Astrocyte (in vitro differentiated cells and primary cell): ENCODE measurements around the gene MOGAT3. TPM values are rescaled to one million over a fixed set of nuclear protein-coding genes. Genes with fewer than 3 reads are reported as not detected.

Experiments used
- DNase-seq: peaks from one replicate; pipeline ENCODE4 v3.0.0-alpha.2; 2010; ENCODE audit warnings: low read depth
- FAIRE-seq: peaks from 2 replicates; lab custom pipeline; 2011; peaks lifted over from hg19 to GRCh38; lab: Jason Lieb, UNC
- H2AFZ ChIP-seq: 2 replicates; pipeline ENCODE4 v1.6.0; 2012; ENCODE audit warnings: low read depth, low read length, inconsistent platforms
- H3K27ac ChIP-seq: 2 replicates; pipeline ENCODE4 v1.5.1; 2011; ENCODE audit warnings: low read depth, low read length, inconsistent platforms
- H3K27me3 ChIP-seq: 2 replicates; pipeline ENCODE4 v1.6.0; 2011; ENCODE audit warnings: low read length, inconsistent platforms; ENCODE audit not compliant: insufficient read depth
- H3K36me3 ChIP-seq: 2 replicates; pipeline ENCODE4 v1.5.1; 2011; ENCODE audit warnings: low read length, inconsistent platforms; ENCODE audit not compliant: insufficient read depth
- H3K4me1 ChIP-seq: 2 replicates; pipeline ENCODE4 v1.5.1; 2011; ENCODE audit warnings: low read length, inconsistent platforms; ENCODE audit not compliant: insufficient read depth
- H3K4me2 ChIP-seq: 2 replicates; pipeline ENCODE4 v1.6.0; 2012; ENCODE audit warnings: low read length, inconsistent platforms
- H3K4me3 ChIP-seq: 2 replicates; pipeline ENCODE4 v1.5.1; 2011; ENCODE audit warnings: low read depth, mild to moderate bottlenecking, low read length, inconsistent platforms; ENCODE audit not compliant: insufficient read depth
- H3K79me2 ChIP-seq: 2 replicates; pipeline ENCODE4 v1.6.0; 2012; ENCODE audit warnings: mild to moderate bottlenecking, low read length, inconsistent platforms; ENCODE audit not compliant: insufficient read depth
- H3K9ac ChIP-seq: 2 replicates; pipeline ENCODE4 v1.6.0; 2012; ENCODE audit warnings: mild to moderate bottlenecking, low read length, inconsistent platforms
- H3K9me3 ChIP-seq: 2 replicates; pipeline ENCODE4 v1.5.1; 2012; ENCODE audit warnings: low read depth, mild to moderate bottlenecking, low read length, inconsistent platforms; ENCODE audit not compliant: insufficient read depth
- H4K20me1 ChIP-seq: 2 replicates; pipeline ENCODE4 v1.6.0; 2012; ENCODE audit warnings: low read length, inconsistent platforms; ENCODE audit not compliant: insufficient read depth
- H3K27ac Mint-ChIP-seq: one replicate; pipeline ENCODE4 v1.8.0; 2021; ENCODE audit warnings: mild to moderate bottlenecking, mixed read lengths; ENCODE audit not compliant: unreplicated experiment
- H3K27me3 Mint-ChIP-seq: one replicate; pipeline ENCODE4 v1.8.0; 2021; ENCODE audit warnings: low read depth, mixed read lengths; ENCODE audit not compliant: unreplicated experiment
- H3K36me3 Mint-ChIP-seq: one replicate; pipeline ENCODE4 v1.8.0; 2021; ENCODE audit warnings: low read depth, mixed read lengths; ENCODE audit not compliant: unreplicated experiment
- H3K4me1 Mint-ChIP-seq: one replicate; pipeline ENCODE4 v1.8.0; 2021; ENCODE audit warnings: low read depth, mixed read lengths; ENCODE audit not compliant: unreplicated experiment
- H3K4me3 Mint-ChIP-seq: one replicate; pipeline ENCODE4 v1.8.0; 2021; ENCODE audit warnings: mild to moderate bottlenecking, moderate library complexity, mixed read lengths; ENCODE audit not compliant: unreplicated experiment
- H3K9me3 Mint-ChIP-seq: one replicate; pipeline ENCODE4 v1.8.0; 2021; ENCODE audit warnings: mild to moderate bottlenecking, mixed read lengths; ENCODE audit not compliant: unreplicated experiment
- CTCF ChIP-seq: IDR thresholded peaks from 2 replicates; pipeline ENCODE4 v1.5.1; 2011; ENCODE audit warnings: low read depth, mild to moderate bottlenecking, inconsistent platforms, low read length, moderate library complexity; ENCODE audit not compliant: insufficient read depth
- EZH2 ChIP-seq: IDR thresholded peaks from 2 replicates; pipeline ENCODE4 v1.6.1; 2012; ENCODE audit warnings: mild to moderate bottlenecking, low read length, inconsistent platforms; ENCODE audit not compliant: insufficient read depth
- total RNA-seq: library from RNA; stranded (reverse); gene quantifications from 2 replicates; pipeline ENCODE4 v1.2.1, GENCODE V29; 2021

Gene MOGAT3
- total RNA-seq, 1 donor from 2014 or later, result not detected

DNA sequence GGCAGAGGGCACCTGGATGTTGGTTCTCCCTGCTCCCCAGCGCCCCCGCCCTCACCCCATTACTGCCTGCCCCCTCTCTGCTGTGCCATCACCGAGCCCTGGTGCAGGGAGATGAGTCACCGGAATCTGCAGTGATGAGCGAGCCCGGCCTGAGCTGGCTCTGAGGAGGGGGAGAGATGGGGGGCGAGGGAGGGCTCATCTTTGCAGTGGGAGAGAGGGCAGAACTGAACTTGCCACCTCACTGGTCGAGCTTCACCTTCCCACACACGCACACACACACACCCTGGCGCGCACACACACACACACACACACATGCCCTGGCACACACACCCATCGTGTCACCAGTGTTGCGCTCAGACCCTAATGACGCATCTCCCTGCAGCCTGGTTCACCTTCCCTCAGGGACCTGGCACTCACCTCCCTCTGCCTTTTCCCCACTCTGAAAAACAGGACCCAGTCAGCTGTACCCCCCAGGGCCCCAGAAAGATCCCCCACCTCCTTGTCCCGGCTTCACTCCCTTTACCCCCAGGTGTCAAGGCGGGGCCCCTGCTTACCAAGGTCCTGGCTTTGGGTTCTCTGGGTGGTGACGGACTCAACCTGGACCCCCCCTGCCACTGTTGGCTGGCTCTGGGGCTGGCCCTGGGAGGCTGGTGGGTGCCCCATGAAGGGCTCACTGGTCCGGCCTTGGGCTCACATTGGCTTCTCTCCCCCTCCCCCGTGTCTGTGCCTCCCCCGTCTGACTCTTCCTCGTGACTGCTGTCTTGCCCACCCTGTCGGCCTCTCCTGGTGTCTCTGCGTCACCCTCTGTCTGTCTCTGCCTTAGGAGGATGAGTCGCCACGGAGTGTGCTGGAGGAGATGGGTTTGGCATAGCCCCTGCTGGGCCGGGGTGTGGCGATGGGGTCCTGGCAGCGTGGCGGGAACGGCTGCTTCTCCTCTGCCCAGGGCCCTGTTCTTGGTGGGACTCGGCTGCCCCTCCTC, 40.9 kb downstream of the MOGAT3 start:
- Histone ChIP-seq H3K27ac (no peak overlapping the region), H2AFZ (no peak overlapping the region), H3K4me3 (no peak overlapping the region), H3K36me3 (peaks cover 11% of the 10 kb centered on the region), H3K4me1 (peaks cover 36% of the 10 kb centered on the region), H3K9ac (no peak overlapping the region), H4K20me1 (peaks cover 64% of the 10 kb centered on the region), H3K4me2 (no peak overlapping the region), H3K27me3 (peaks cover 6% of the 10 kb centered on the region), H3K79me2 (peaks cover 19% of the 10 kb centered on the region), H3K9me3 (no peaks in the 10 kb centered on the region)
- no peaks in the 10 kb centered on the region for H3K9me3 Mint-ChIP-seq
- FAIRE-seq (no peak), DNase-seq (no peak)
- H3K27ac Mint-ChIP-seq, result peak overlapping the region; percentile 34
- H3K36me3 Mint-ChIP-seq, result peaks cover 8% of the 10 kb centered on the region
- TF ChIP-seq EZH2, result no peak
- H3K4me3 Mint-ChIP-seq, result no peak overlapping the region
- no peaks in the 10 kb centered on the region for H3K27me3 Mint-ChIP-seq
- H3K4me1 Mint-ChIP-seq, result peaks cover 28% of the 10 kb centered on the region

- peaks cover 28% of the 10 kb centered on the region for H3K4me1 Mint-ChIP-seq
- FAIRE-seq, result no peak
- H3K4me3 Mint-ChIP-seq, result peak overlapping the region; percentile 87
- no peak overlapping the region for H3K27ac Mint-ChIP-seq
- DNase-seq, result no peak
- Histone ChIP-seq H2AFZ (no peak overlapping the region), H3K9me3 (no peaks in the 10 kb centered on the region), H3K36me3 (peaks cover 11% of the 10 kb centered on the region), H3K9ac (no peak overlapping the region), H3K27ac (no peak overlapping the region), H3K79me2 (peaks cover 23% of the 10 kb centered on the region), H3K27me3 (no peaks in the 10 kb centered on the region), H3K4me1 (peaks cover 18% of the 10 kb centered on the region), H4K20me1 (peaks cover 47% of the 10 kb centered on the region), H3K4me3 (no peak overlapping the region), H3K4me2 (no peak overlapping the region)
- peaks cover 2% of the 10 kb centered on the region for H3K9me3 Mint-ChIP-seq
- H3K27me3 Mint-ChIP-seq, result no peaks in the 10 kb centered on the region
- H3K36me3 Mint-ChIP-seq, result peaks cover 8% of the 10 kb centered on the region
- TF ChIP-seq EZH2 (no peak), CTCF (no peak)
These were observed 43.8 kb downstream of the MOGAT3 start for GRCh38 chr7:101156866-101157589.

DNA sequence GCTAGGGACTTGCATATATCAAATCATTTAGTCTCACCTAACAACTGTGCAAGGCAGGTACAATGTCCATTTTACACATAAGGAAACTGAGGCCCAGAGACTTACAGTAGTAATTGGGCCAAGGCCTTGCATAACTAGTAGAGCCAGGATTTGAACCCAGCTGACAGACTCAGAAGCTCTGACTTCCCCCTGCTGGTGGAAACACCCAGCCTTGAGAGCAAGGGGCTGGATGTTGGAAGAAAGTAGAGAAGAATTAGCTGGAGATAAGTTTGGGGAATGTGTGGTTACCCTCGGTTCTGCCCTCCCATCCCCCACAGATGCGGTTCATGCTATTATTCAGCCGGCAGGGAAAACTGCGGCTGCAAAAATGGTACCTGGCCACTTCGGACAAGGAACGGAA, 44.6 kb downstream of the MOGAT3 start:
- FAIRE-seq (no peak), DNase-seq (no peak)
- no peak overlapping the region for H2AFZ ChIP-seq
- no peaks in the 10 kb centered on the region for H3K27me3 Mint-ChIP-seq
- peaks cover 10% of the 10 kb centered on the region for H3K36me3 ChIP-seq
- H3K27ac Mint-ChIP-seq, result no peak overlapping the region
- H3K27me3 ChIP-seq, result no peaks in the 10 kb centered on the region
- H3K9me3 Mint-ChIP-seq, result peaks cover 2% of the 10 kb centered on the region
- H3K27ac ChIP-seq, result no peak overlapping the region
- peak overlapping the region; percentile 87 for H3K4me3 Mint-ChIP-seq
- peaks cover 18% of the 10 kb centered on the region for H3K4me1 ChIP-seq
- peak overlapping the region; percentile 3 for H3K4me2 ChIP-seq
- H3K4me1 Mint-ChIP-seq, result peaks cover 26% of the 10 kb centered on the region
- H4K20me1 ChIP-seq, result peaks cover 39% of the 10 kb centered on the region
- TF ChIP-seq CTCF, result peak; percentile 11
- TF ChIP-seq EZH2, result no peak
- H3K79me2 ChIP-seq, result peaks cover 23% of the 10 kb centered on the region
- H3K9me3 ChIP-seq, result no peaks in the 10 kb centered on the region
- peaks cover 8% of the 10 kb centered on the region for H3K36me3 Mint-ChIP-seq
- H3K4me3 ChIP-seq, result no peak overlapping the region
- no peak overlapping the region for H3K9ac ChIP-seq
